Hindlimb muscle (tissue), 1 donor: Measurements from ENCODE around the gene PBXIP1. TPM values are rescaled to one million over a fixed set of nuclear protein-coding genes. Genes with fewer than 3 reads are reported as not detected.
A peak's percentile ranks its signal among the peaks of the same experiment; 100 is the strongest.

Experiments used
- DNase-seq: peaks from one replicate; pipeline ENCODE4 v3.0.0-alpha.2; 2013
- polyA plus RNA-seq: library from polyadenylated mRNA; unstranded; fragments of 120-200 nt; gene quantifications from one replicate; pipeline ENCODE4 v1.2.1, GENCODE V29; 2013; ENCODE audit not compliant: insufficient read length

Gene PBXIP1
- polyA plus RNA-seq, 1 donor = 175 TPM

DNA sequence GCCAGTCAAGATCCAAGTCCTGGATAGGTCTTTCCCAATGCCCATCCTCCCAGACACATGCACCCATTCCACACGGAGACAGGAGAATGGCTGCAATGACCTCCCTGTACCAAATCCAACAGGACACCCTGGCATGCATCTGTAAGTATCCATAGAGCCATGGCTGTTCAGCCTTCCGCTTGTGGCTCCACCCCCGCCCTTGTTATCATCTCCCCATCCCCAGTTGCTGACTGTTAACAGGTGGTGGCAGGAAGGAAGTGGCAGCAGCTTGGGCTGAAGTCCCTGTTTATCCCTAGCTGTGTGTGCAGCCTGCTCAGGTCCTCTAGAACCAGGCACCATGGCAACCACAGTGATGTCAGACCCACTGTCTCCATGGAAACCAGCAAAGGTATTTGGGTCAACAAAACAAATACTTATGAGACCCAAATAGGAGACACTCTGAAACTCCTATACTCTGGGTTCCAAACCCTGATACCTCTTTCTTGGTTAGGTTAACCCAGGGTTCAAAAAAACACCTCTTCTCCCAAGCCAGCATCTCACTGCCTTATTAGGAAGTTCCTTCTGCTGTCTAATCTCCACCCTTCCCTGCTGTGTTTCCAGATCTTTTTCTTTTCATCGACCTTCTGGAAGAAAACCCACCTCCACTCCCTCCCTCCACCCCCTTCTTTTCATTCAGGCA is 721 bp downstream of the PBXIP1 start:
- DNase-seq = no peak

DNA sequence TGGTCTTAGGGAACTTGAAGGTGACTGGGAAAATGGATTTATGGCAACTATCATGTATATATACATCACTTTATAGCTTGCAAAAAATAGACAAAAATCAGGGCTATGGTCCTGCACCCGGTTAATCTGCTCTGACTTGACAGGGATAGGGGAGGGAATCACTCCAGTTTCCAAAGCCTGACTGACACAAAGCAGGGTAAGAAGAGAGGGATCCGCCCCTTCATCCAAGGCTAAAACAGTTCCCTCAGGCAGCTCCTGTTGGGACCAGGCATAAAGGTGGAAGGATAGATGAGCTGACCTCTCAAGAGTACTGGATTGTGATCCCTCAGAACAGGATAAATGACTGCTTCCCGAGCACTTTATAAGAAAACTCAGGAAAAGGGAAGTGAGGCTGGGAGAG is 1.4 kb downstream of the PBXIP1 start:
- DNase-seq = no peak

DNA sequence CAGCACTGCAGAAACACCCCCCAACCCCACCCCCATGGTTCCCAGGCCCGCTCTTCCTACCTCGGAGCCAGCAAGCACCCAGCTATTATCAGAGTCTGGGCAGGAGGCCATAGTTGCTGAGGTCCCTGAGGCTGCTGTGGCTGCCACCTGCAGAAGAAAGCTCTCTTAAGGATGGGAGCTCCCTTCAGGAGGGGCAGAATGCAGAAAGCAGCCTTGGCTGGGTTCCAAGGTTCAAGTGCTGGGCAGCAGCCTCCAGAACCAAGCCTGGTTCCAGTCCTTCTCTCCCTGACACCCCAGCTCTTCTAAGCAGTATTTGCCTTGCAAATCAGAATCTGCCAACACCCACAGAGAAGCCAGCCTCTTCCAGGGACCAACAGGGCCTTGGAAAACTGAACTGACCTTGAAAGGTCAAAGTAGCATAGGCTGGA is 2.3 kb downstream of the PBXIP1 start:
- no peak for DNase-seq

DNA sequence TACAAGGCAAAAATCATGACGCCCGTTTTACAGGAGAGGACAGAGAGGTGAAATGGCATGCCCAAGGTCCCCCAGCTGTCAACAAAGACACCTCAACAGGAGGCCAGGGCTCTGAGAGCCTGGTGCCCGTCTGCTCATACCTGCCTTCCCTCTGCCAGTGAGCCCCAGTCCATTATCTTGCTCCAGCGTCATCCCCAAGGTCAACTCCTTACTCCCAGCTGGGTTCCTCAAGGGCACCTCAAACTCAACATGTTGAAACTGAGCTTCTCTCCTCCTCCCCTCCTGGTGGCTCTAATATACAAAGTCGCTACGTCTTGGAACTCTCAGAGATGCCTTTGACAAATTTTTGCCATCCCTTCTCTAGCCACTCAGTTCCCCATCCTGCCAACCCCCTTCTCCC is 3.2 kb downstream of the PBXIP1 start:
- DNase-seq = no peak

DNA sequence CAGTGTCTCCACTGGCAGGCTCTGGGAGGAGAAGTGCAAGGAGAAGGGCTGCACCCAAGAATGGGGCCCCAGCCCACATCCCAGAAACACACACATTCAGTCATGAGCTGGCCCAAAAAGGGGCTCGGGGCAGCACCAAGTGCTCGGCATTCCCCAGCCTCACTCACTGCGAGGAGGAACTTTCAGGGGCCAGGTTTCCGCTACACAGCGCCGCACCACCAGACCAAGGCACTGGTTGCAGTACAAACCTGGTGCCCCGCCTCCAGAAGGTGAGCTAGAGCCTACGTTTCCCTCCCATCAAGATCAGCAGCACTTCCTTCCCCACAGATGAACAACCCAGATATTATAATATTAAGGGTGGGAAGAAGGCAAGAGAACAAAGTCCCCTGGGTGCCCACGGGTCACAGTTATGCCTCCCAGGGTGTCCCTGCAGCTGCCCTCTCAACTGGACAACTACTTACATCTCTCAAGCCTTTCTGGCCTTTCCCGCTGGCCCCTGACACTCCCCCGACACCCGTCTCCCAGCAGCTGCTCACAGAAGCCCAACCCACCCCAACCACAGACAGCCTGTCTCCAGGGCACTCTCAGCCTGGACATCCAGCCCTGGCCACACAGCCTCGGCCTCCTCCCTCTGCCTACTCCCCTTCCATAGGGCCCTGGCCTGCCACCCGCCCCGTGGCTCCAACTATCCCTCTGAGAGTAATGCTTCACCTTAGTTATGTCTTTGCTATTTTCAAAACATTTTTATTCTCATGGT is 3.8 kb downstream of the PBXIP1 start:
- no peak for DNase-seq

DNA sequence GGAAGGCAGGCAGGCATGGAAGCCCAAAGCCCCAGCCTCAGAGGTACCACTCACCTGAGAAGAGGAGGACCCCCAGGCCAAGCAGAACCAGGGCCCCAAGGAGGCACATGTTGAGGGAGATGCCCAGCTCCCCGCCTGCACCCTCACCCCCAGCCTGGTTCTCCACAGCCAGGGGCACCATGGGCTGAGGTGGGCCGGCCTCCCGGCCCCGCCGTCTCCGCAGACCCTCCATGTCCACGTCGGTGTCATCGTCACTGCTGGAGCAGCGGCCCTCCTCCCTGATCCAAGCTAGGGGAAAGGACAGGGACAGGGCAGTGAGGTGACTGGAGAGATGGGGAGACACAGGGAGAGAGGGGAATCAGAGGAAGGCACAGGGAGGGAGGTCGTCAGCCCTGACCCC is 7.8 kb downstream of the PBXIP1 start:
- DNase-seq = no peak

DNA sequence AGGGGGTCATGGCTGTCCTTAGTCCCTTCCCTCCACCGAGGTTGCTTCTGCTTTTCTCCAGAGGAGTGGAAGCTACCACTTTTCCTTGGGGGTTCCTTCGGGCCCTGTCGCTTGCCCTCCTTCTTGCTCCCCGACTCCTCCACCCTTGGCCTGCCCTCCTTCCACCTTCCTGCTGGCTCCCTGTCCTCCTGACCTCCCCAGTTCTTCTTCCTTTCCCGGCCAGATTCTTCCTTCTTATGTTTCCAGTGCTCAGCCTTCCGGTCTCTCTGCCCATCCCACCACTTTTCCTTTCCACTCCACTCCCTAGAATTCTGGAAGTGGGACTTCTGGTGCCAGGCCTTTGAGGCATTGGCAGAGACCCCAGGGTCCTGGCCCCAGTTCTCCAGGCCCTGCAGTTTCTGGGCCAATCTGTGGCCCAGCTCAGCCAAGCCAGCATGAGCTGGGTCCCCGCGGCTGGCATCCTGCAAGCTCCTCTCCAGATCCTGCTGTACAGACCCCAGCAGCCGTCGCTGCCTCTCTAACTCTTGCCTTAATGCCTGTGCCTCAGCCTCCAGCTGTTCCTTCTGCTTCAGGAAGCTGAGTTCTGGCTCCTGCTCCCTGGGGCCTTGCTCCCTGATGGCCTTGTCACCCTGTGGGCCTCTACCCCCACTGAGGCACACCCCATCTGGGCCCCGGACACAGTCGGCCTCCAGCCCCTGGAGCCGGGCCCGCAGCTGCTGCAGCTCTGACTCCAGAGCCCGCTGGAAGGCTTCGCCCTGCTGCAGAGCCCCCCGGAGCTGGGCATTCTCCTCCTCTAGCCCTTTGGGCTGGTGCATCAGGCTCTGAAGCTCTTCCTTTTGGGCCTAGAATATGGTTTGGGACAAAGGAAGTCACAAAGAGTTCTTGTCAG is 9.7 kb downstream of the PBXIP1 start:
- DNase-seq = no peak

DNA sequence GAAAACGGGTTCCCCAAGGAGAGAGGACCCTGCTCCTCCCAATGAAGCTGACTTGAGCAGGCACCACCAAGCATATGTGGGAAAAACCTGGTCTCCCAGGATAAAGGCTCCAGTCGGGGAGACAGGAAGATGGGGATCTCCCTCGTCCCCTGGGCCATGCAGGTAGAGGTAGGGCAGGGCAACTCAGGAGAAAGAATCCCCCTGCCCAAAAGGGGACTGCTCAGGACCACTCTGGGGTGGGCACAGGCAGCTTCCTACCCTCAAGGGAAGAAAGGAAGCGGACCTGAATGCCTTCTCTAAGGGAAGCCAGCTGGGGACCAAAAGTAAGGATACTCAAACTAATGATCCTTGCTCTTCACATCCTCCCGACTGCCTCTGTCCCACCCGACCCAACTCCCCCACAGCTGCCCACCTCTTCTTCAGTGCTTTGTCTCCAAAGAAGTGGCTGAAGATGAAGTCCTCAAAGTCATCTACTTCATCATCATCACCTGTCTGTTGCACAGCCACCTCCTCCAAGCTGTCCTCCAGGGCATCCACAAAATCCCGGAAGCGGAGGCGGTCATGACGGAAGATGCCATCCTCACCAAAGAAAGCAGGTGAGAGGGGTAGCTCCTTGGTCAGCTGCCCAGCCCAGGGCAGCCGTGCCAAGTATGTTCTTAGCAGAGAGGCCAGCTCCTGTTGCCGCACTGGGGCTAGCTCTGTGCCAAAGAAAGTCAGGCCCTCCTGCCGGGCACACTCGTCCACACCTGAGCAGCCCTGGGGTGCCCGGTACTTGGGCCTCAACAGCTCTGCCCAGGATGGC is 10.5 kb downstream of the PBXIP1 start:
- DNase-seq = no peak

DNA sequence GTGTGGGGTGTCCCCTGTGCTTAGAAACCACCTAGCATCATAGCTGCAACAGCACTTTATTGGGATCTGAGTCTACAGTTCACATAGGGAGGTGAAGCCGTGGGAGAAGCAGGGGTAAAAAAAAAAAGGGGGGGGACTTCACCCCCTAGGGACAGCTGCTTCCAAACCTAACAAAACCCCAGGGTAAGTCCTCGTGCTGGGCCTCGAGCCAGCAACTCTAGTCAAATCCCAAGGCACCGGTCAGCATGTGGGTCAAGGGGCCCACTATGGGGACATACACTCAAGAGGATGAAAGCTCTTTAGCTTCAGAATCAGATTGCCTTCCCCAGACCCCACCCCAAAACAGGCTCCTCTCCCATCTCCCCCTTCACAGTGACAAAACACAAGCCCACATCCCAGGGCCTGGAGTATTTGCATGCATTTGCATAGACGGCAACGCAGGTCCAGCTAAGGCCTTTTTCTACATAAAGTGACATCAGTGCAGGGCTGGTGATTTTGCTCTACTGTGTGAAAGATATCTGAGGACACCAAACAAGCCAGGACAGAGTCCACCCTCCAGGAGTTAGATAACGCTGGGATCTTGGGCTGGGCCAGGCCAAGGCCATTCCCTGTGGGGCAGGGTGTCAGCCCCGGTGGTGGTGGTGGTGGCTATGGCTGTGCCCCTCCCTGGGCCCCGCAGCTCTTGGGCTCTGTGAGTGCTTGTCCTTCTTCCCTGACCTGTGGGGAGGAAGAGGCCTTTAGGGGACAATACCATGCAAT is 11.3 kb downstream of the PBXIP1 start:
- no peak for DNase-seq

DNA sequence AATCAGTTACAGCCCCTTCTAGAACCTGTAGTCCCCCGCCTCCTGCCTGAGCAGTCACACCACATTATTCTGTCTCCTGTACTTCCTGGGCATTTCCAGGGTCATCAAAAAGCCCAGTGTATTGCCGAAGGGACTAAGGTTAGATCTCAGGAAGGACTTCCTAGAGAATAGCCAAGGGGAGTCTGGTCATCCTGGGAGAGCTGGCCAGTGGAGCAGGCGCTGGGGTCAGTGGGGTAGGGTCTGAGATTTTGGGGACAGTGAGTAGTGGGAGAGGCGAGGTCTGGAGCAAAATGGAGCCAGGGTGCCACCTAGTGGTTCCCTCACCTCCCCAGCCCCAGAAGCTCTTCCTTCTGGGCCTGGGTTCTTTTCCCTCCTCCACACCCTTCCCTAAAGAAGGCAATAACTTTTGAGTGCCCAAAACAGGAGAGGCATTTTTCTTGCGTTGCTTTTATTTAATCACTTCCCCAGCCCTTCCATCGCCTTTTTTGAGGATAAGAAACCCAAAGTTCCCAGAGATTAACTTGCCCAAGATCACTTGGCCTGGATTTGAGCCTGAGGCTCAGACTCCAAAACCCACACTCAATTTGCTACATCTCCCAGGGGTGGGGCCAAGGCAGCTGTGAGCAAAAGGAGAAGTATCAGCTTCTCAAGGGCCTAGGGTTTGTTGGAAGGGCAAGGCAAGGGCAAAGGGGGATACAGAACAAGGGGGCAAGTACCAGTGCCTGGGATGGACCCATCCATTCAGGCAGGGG is 12.1 kb downstream of the PBXIP1 start:
- DNase-seq = no peak

DNA sequence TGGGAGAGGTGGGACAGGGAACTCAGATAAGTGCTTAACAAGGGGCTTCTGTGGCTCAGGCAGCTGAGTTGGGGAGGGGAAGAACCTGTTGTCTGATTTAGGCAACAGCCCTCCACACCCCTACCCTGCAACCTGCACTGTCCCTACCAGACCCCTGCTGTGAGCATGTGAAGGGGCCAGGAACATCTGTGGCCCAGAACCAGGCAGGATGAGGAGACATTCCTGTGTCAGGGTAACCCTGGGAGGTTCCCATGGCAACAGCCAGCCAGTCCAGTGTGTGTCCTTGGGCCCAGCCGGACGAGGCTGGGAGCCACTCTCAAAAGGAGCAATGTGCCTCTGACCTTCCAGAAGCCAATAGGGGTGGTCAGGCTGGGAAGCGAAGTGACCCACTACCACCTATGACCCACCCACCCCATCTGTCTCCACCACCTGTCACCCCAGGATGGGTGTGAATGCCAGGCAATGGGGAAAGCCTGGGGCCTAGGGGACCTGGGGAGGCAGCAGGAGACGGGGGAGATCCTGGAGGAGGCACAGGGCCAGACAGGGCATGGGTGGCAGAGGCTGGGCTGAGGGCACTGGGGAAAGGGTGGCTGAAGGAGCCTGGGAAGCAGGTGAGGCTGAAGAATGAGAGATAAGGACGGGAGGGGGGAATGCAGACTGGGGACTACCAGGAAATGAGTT is 14.4 kb downstream of the PBXIP1 start:
- no peak for DNase-seq

DNA sequence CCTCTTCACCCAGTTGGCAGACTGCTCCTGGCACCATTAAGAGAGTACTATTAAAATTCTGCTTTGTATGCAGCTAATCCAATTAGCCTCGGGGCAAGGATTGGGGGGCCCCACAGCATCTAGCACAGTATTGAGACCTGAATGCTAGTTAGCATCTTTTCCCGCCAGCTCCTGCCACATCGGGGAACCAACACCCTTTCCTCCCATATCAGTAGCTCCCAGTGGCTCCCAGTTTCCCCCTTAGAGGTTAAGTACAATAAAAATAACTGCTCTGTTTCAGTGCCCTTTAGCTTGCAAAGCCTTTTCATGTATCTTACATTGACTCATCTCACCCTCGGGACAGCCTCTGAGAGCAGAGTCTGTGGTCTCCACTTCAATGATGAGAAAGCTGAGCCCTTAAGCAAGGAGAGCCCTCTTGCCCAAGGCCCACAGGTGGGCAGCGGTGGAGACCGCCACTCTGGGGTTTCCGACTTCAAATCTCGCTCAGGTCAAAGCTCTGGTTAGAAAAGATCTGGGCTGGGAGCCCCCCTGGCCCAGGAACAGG is 15.2 kb downstream of the PBXIP1 start:
- DNase-seq = no peak

DNA sequence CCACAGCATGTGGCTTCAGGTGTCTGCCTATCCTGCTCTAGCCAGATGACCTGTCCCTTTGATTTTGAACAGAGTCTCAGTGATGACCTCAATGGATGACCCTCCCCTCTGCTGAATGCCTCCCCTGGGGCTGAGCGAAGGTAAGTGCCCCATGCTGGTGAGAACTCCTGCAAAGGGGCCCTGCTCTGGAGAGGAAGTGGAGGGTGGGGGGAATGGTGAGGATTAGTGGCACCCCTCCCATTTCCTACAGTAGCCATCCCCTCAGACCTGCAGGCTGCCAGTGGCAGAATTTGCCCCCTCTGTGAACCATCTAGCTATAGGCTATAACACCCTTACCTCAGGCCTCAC is 15.7 kb downstream of the PBXIP1 start:
- DNase-seq = no peak

DNA sequence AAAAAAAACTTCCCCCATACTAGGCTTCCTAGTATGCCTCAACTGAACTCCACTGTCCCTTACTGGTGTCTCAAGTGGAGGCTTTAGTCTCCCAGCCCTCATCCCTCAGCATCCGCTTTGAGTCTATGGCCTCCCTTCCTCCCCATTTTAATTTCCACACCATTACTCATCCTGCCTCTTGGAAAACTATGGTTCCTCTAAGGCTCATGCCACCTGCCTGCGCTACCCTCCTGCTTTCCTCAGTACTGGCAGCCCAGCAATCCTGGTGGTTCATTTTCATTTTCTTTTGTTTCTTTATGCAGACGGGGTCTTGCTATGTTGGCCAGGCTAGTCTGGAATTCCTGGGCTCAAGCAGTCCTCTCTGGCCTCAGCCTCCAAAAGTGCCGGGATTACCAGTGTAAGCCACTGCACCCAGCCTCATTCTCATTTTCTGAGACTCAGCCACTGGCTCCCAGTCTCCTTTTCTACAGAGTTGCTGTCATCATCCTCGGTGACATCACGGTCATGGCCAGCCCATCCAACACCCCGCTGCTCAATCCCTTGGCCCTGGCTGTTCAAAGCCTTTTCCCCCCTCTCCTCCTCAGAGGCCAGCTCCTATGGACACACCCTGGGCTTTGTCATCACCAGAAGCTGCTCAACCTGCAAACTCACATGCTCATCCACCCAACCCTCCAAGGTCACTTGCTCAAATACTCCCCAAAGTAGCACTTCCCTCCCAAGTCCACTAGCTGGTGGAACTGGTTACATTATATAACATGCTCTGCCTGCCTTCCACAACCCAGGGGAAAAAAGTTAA is 17.1 kb downstream of the PBXIP1 start:
- DNase-seq = no peak

DNA sequence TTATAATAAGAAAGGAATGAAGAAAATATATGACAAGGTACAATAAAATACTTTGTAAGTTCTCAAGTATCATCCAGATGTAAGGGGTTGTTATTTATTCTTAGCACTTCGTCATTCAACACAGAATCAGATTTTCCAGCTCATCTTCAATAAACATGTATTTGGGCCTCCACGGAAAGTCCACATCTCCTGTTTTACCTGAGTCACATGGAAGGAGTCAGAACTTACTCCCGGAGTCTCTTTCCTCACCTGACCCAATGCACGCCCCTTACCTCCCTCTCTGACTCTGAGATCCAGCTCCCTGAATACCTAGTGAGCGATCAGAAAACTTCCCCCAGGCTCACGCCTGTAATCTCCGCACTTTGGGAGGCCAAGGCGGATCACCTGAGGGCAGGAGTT is 17.9 kb downstream of the PBXIP1 start:
- no peak for DNase-seq

DNA sequence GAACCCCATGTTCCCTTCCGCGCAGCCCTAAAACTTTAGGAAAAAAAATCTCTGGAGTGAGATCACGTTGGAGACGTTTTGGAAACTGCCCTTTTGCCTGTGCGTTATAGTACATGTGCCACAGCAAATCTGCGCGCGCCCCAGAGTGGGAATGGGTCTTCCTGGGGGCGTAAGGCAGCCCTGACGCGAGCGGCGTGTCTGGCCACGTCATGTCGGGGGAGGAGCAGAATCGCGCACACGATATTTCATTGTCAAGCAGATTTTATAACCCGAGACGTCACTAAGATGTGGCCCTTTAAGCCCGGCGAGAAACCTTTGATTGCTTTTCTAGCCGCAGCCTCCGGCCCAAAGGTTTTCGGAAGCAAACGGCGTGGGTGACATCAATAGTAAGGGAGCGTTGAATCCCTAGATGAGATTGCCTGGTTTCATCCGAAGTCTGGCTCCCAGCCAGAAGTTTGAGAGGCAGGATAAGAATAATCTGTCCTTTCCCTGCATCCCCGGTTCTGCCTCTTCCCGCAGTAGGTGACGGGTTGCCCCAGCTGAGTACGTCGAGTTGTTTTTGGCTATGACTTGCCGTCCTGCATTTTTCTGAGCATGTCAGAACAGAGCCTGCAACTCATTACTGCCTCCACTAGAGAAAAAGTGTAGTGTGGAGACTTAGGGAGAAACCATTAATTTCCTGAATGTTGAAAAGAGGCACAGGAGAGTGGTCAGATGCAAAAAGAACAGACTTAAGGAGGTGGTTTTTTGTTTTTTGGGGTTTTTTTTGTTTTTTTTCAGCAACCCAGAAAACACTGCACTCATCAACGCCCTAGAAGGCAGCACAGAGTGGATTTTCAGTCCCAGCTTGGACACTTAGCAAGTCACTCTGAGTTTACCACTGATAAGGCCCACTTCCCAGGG is 18.6 kb downstream of the PBXIP1 start:
- DNase-seq = peak; percentile 96

DNA sequence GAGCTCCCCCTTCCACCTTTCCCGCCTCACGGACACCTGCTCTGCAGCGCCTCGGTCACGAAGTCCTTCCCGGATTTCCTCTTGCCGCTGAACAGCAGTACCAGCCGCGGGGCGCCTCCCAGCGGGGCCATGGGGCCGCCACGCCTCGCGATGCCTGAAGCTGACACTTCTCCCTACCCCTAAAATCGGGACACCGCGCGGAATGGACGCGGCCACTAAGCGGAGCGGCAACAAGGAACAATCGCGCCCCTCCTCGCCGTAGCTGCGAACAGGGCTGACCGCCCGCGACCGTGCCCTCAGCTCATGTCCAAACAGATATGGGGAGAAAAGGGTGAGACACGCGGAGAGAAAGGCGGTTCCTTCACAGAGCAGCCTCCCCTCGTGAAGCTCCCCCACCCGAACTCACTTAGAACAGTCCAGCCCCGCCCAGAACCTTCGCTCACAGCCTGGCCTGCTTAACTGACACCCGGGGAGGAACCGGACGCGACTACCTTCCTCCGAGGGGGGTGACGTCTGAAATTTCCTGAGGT is 19.3 kb downstream of the PBXIP1 start, which contains the start of gene PMVK:
PMVK (minus strand) TSS at position 165 of the 530 bp plus-strand sequence; CDS start at position 131, 34 bp downstream.
- peak; percentile 96 for DNase-seq
